Mesodermal cell (in vitro differentiated cells): ENCODE results near the gene UGT2B15.
"Not testable (repeated sequence)": the region's sequence is repeated elsewhere in the genome, so short reads cannot be mapped to it uniquely, and the experiment has no call there.

ENCODE experiments used
- H3K27ac ChIP-seq: 2 replicates; pipeline ENCODE4 v1.7.0; 2013; ENCODE audit warnings: mild to moderate bottlenecking, low read depth, low read length, moderate library complexity; ENCODE audit not compliant: severe bottlenecking
- H3K36me3 ChIP-seq: 2 replicates; pipeline ENCODE4 v1.7.1; 2013; ENCODE audit warnings: mild to moderate bottlenecking, low read length, moderate library complexity; ENCODE audit not compliant: control insufficient read depth, insufficient read depth
- H3K4me1 ChIP-seq: one replicate; pipeline ENCODE4 v1.7.1; 2013; ENCODE audit warnings: mild to moderate bottlenecking, low read length; ENCODE audit not compliant: insufficient read depth, control insufficient read depth, poor library complexity, severe bottlenecking
- H3K4me3 ChIP-seq: 2 replicates; pipeline ENCODE4 v1.7.0; 2013; ENCODE audit warnings: low read length, control low read depth, mild to moderate bottlenecking; ENCODE audit not compliant: insufficient read depth, poor library complexity, severe bottlenecking; ENCODE audit errors: extremely low read depth
- H3K9me3 ChIP-seq: 2 replicates; pipeline ENCODE4 v1.7.1; 2013; ENCODE audit warnings: mild to moderate bottlenecking, low read length, moderate library complexity; ENCODE audit not compliant: control insufficient read depth
- WGBS, 2 experiments: methylation state at CpG; one replicate each; pipeline ENCODE4 v1.1.5; 2013; ENCODE audit warnings: missing lambda C conversion rate in 2 of 2; ENCODE audit not compliant: insufficient coverage in 2 of 2; 5-methylcytosine and 5-hydroxymethylcytosine counted together

Gene UGT2B15

GRCh38 chr4:68655764-68656444, 14.5 kb downstream of the UGT2B15 start:
- no peaks in the 10 kb centered on the region for H3K4me1 ChIP-seq
- no peak overlapping the region for H3K4me3 ChIP-seq
- 83% methylated on average over 1 of the region's 3 CpGs; no CpG with 5 or more reads in 1 of the 2 experiments for WGBS, 2 experiments
- H3K27ac ChIP-seq: no peak overlapping the region
- no peaks in the 10 kb centered on the region for H3K36me3 ChIP-seq
- H3K9me3 ChIP-seq: no peaks in the 10 kb centered on the region

- Histone ChIP-seq H3K36me3 (no peaks in the 10 kb centered on the region), H3K4me1 (no peaks in the 10 kb centered on the region), H3K9me3 (no peaks in the 10 kb centered on the region), H3K27ac (no peak overlapping the region), H3K4me3 (no peak overlapping the region)
- 83 to 100% methylated on average over 1 of the region's 5 CpGs for WGBS, 2 experiments
Observed at GRCh38 chr4:68654946-68655721, 15.3 kb downstream of the UGT2B15 start.

GRCh38 chr4:68651932-68652331, 18.5 kb downstream of the UGT2B15 start:
- no peaks in the 10 kb centered on the region for H3K4me1 ChIP-seq
- no peaks in the 10 kb centered on the region for H3K9me3 ChIP-seq
- H3K27ac ChIP-seq: no peak overlapping the region
- no peak overlapping the region for H3K4me3 ChIP-seq
- WGBS, 2 experiments: 80% methylated on average over 1 of the region's 1 CpG; no CpG with 5 or more reads in 1 of the 2 experiments
- no peaks in the 10 kb centered on the region for H3K36me3 ChIP-seq

GRCh38 chr4:68630371-68630770, 40.1 kb downstream of the UGT2B15 start:
- 81 to 100% methylated on average over 1 to 2 of the region's 3 CpGs for WGBS, 2 experiments
- no peak overlapping the region for H3K27ac ChIP-seq
- no peaks in the 10 kb centered on the region for H3K4me1 ChIP-seq
- H3K9me3 ChIP-seq: no peaks in the 10 kb centered on the region
- H3K4me3 ChIP-seq: no peak overlapping the region
- no peaks in the 10 kb centered on the region for H3K36me3 ChIP-seq

- H3K4me3 ChIP-seq, H3K36me3 ChIP-seq, H3K4me1 ChIP-seq, H3K27ac ChIP-seq, H3K9me3 ChIP-seq: not testable (repeated sequence)
- 100% methylated on average over 2 of the region's 2 CpGs; no CpG with 5 or more reads in 1 of the 2 experiments for WGBS, 2 experiments
Observed at GRCh38 chr4:68622731-68623130, 47.7 kb downstream of the UGT2B15 start.

- Histone ChIP-seq H3K4me1 (no peaks in the 10 kb centered on the region), H3K27ac (no peak overlapping the region), H3K9me3 (no peaks in the 10 kb centered on the region), H3K36me3 (no peaks in the 10 kb centered on the region), H3K4me3 (no peak overlapping the region)
Observed at GRCh38 chr4:68617003-68617698, 53.3 kb downstream of the UGT2B15 start.

- H3K27ac ChIP-seq: no peak overlapping the region
- no peaks in the 10 kb centered on the region for H3K4me1 ChIP-seq
- H3K36me3 ChIP-seq: no peaks in the 10 kb centered on the region
- no peaks in the 10 kb centered on the region for H3K9me3 ChIP-seq
- 90 to 96% methylated on average over 5 to 8 of the region's 11 CpGs for WGBS, 2 experiments
- no peak overlapping the region for H3K4me3 ChIP-seq
Observed at GRCh38 chr4:68615699-68616422, 54.6 kb downstream of the UGT2B15 start.

- Histone ChIP-seq H3K36me3 (no peaks in the 10 kb centered on the region), H3K4me3 (no peak overlapping the region), H3K4me1 (no peaks in the 10 kb centered on the region), H3K9me3 (no peaks in the 10 kb centered on the region), H3K27ac (no peak overlapping the region)
- no CpG with 5 or more reads among the region's 1 CpG for WGBS, 2 experiments
Observed at GRCh38 chr4:68613752-68614151, 56.7 kb downstream of the UGT2B15 start.

GRCh38 chr4:68606240-68606639, 64.2 kb downstream of the UGT2B15 start:
- no peaks in the 10 kb centered on the region for H3K4me1 ChIP-seq
- H3K27ac ChIP-seq: no peak overlapping the region
- peaks cover 9% of the 10 kb centered on the region for H3K9me3 ChIP-seq
- H3K4me3 ChIP-seq: no peak overlapping the region
- WGBS, 2 experiments: no CpG with 5 or more reads among the region's 1 CpG
- H3K36me3 ChIP-seq: no peaks in the 10 kb centered on the region

- Histone ChIP-seq H3K4me3 (no peak overlapping the region), H3K9me3 (peaks cover 9% of the 10 kb centered on the region), H3K27ac (no peak overlapping the region), H3K36me3 (no peaks in the 10 kb centered on the region), H3K4me1 (no peaks in the 10 kb centered on the region)
- WGBS, 2 experiments: 100% methylated on average over 3 of the region's 3 CpGs; no CpG with 5 or more reads in 1 of the 2 experiments
Observed at GRCh38 chr4:68599150-68599549, 71.3 kb downstream of the UGT2B15 start.
